A673 (cell line): ENCODE data around the gene NKX6-1.

Experiments
- CTCF ChIP-seq: fragments of 300-800, 200-600 bp; sonication (generic); conservative IDR thresholded peaks from 2 replicates; pipeline ENCODE4 v1.5.1; 2017; ENCODE audit warnings: low read depth, mild to moderate bottlenecking, antibody characterized with exemption, low read length, moderate library complexity, mixed read lengths
- EZH2 ChIP-seq: fragments of 200-600 bp; sonication (generic); IDR thresholded peaks from 2 replicates; pipeline ENCODE4 v1.6.1; 2017; ENCODE audit warnings: borderline replicate concordance, low read depth, mild to moderate bottlenecking, mixed read lengths, antibody characterized with exemption, low read length; ENCODE audit not compliant: poor library complexity, severe bottlenecking

- no peak for TF ChIP-seq CTCF
- TF ChIP-seq EZH2, result no peak
These were observed 6.4 kb downstream of the NKX6-1 start for GRCh38 chr4:84492737-84493091.
